ENCODE results near the gene SPATA33. TPM values are rescaled to one million over a fixed set of nuclear protein-coding genes. Genes with fewer than 3 reads are reported as not detected.
A peak's percentile ranks its signal among the peaks of the same experiment; 100 is the strongest.

SPATA33 gene
- total and polyA plus RNA-seq, 2 experiments from 2014 or later: 2.7 to 7.5 TPM

DNA sequence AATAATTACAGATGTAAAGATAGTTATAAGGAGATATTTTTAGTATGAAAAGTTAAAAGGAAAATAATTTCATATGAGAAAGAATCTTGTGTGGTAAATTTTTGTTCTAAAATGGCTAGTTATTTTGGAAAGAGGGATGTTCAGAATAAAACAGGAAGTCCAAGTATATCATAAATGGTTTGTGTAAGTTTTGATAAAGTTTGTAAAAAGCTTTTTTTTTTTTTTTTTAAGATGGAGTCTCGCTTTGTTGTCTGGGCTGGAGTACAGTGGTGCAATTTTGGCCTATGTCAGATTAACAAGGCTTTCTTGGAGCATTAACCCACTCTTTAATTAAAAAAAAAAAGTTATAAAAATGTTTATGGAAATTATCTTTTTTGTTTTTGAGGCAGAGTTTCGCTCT is 20.6 kb downstream of the SPATA33 start:
- Histone ChIP-seq H3K4me2 (ENCODE audit: unreplicated experiment) (no peak overlapping the region), H3K27me3 (replicated peaks; ENCODE audit: insufficient read depth) (no peaks in the 10 kb centered on the region), H2AFZ (no peak overlapping the region), H3F3A (ENCODE audit: insufficient read depth) (no peaks in the 10 kb centered on the region), H3K4me1 (ENCODE audit: insufficient read depth) (no peaks in the 10 kb centered on the region), H3K79me2 (ENCODE audit: insufficient read depth) (no peaks in the 10 kb centered on the region), H3K9me2 (ENCODE audit: insufficient read depth) (no peaks in the 10 kb centered on the region), H3K9me3 (ENCODE audit: low read depth) (no peaks in the 10 kb centered on the region), H3K36me3 (ENCODE audit: low read depth) (no peaks in the 10 kb centered on the region), H3K4me3 (no peak overlapping the region), H3K9ac (no peak overlapping the region), H3K27ac (no peak overlapping the region), H4K20me1 (ENCODE audit: insufficient read depth) (no peaks in the 10 kb centered on the region)
- in situ Hi-C loops (cut with MboI): no loop called here
- 89 to 93% methylated on average over 2 of the region's 2 CpGs for WGBS, 2 experiments (ENCODE audit: low coverage in 1 of 2, low lambda C conversion rate in 2 of 2, missing lambda C conversion rate in 2 of 2)
- DNase-seq: no peak
- no peak for TF ChIP-seq EZH2phosphoT487 (IDR thresholded peaks at IDR 0.05; ENCODE audit: insufficient read depth, low read depth)
- TF ChIP-seq EZH2 (IDR thresholded peaks at IDR 0.05; ENCODE audit: insufficient read depth, poor library complexity, severe bottlenecking): no peak

DNA sequence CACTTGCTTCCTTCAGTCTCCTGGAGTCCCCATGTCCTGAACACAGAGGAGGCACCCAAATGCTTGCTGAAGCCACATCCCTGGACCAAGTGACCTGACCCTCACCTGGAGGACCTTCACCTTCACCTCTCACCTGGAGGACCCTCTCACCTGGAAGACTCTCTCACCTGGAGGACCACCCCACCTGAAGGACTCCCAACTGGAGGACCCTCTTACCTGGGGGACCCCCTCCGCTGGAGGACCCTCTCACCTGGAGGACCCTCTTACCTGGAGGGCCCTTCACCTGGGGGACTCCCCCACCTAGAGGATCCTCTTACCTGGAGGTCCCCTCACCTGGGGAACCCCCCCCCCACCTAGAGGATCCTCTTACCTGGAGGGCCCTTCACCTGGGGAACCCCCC is 28.3 kb downstream of the SPATA33 start:
- in situ Hi-C loops (cut with MboI): no loop called here
- Histone ChIP-seq H3K4me2 (ENCODE audit: unreplicated experiment) (no peak overlapping the region), H3K4me1 (ENCODE audit: insufficient read depth) (peaks cover 4% of the 10 kb centered on the region), H3K9me3 (ENCODE audit: low read depth) (no peaks in the 10 kb centered on the region), H3K79me2 (ENCODE audit: insufficient read depth) (peaks cover 32% of the 10 kb centered on the region), H3K27ac (no peak overlapping the region), H3K36me3 (ENCODE audit: low read depth) (peaks cover 3% of the 10 kb centered on the region; the same call in 1 of the 2 replicates), H3K9ac (no peak overlapping the region), H3K9me2 (ENCODE audit: insufficient read depth) (no peaks in the 10 kb centered on the region), H3K27me3 (replicated peaks; ENCODE audit: insufficient read depth) (no peaks in the 10 kb centered on the region), H3F3A (ENCODE audit: insufficient read depth) (peaks cover 8% of the 10 kb centered on the region; the same call in 1 of the 2 replicates), H4K20me1 (ENCODE audit: insufficient read depth) (no peaks in the 10 kb centered on the region), H3K4me3 (peak overlapping the region; percentile 94; the same call in 1 of the 2 replicates), H2AFZ (no peak overlapping the region)
- no peak for TF ChIP-seq EZH2 (IDR thresholded peaks at IDR 0.05; ENCODE audit: insufficient read depth, poor library complexity, severe bottlenecking)
- WGBS, 2 experiments (ENCODE audit: low coverage in 1 of 2, low lambda C conversion rate in 2 of 2, missing lambda C conversion rate in 2 of 2): 80 to 100% methylated on average over 1 of the region's 1 CpG
- no peak for DNase-seq

DNA sequence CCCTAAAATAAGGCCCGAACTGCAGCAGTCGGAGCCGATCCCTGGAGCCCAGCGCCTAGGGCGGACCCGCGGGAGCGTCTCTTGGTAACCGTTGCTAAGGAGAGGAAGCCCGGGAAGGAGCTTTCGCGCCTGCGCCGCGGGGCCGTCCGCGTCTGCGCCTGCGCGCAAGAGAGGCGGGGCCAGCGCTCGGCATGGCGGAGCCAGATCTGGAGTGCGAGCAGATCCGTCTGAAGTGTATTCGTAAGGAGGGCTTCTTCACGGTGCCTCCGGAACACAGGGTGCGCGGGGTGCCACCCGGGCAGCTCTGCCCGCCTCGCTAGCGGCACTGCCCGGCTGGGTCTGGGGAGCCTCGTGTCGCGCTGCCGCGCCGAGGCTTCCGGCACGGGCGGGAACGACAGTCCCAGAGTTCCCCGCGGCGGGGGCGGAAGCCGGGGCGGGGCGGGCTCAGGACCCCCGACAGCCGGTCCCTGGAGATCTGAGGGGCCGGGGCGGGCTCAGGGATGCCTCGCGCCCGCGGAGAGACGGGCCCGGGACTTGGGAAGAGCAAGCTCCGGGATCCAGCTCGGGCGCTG is 29.0 kb downstream of the SPATA33 start, which contains the start of gene CDK10:
Gene CDK10, plus strand, starts transcription at position 170 of the 572 bp plus-strand sequence. Its CDS starts 22 bp downstream, at position 192.
- no peaks in the 10 kb centered on the region for H3K9me3 ChIP-seq (ENCODE audit: low read depth)
- peaks cover 32% of the 10 kb centered on the region for H3K79me2 ChIP-seq (ENCODE audit: insufficient read depth)
- H3F3A ChIP-seq (ENCODE audit: insufficient read depth): peaks cover 8% of the 10 kb centered on the region; the same call in 1 of the 2 replicates
- H3K9ac ChIP-seq: peak within 1 kb of the TSS; percentile 89
- in situ Hi-C loops (cut with MboI): no loop called here
- H3K27ac ChIP-seq: peak within 1 kb of the TSS; percentile 78
- no peaks in the 10 kb centered on the region for H3K27me3 ChIP-seq (replicated peaks; ENCODE audit: insufficient read depth)
- no peaks in the 10 kb centered on the region for H4K20me1 ChIP-seq (ENCODE audit: insufficient read depth)
- DNase-seq: peak; percentile 94
- peak within 1 kb of the TSS; percentile 97 for H3K4me2 ChIP-seq (ENCODE audit: unreplicated experiment)
- H3K4me3 ChIP-seq: peak within 1 kb of the TSS; percentile 94
- H3K36me3 ChIP-seq (ENCODE audit: low read depth): peaks cover 3% of the 10 kb centered on the region; the same call in 1 of the 2 replicates
- peak within 1 kb of the TSS; percentile 84 for H2AFZ ChIP-seq
- H3K9me2 ChIP-seq (ENCODE audit: insufficient read depth): no peaks in the 10 kb centered on the region
- TF ChIP-seq EZH2 (IDR thresholded peaks at IDR 0.05; ENCODE audit: insufficient read depth, poor library complexity, severe bottlenecking): no peak
- no peak for TF ChIP-seq EZH2phosphoT487 (IDR thresholded peaks at IDR 0.05; ENCODE audit: insufficient read depth, low read depth)
- WGBS, 2 experiments (ENCODE audit: low coverage in 1 of 2, low lambda C conversion rate in 2 of 2, missing lambda C conversion rate in 2 of 2): 1% methylated on average over 47 to 65 of the region's 67 CpGs
- H3K4me1 ChIP-seq (ENCODE audit: insufficient read depth): peaks cover 4% of the 10 kb centered on the region

DNA sequence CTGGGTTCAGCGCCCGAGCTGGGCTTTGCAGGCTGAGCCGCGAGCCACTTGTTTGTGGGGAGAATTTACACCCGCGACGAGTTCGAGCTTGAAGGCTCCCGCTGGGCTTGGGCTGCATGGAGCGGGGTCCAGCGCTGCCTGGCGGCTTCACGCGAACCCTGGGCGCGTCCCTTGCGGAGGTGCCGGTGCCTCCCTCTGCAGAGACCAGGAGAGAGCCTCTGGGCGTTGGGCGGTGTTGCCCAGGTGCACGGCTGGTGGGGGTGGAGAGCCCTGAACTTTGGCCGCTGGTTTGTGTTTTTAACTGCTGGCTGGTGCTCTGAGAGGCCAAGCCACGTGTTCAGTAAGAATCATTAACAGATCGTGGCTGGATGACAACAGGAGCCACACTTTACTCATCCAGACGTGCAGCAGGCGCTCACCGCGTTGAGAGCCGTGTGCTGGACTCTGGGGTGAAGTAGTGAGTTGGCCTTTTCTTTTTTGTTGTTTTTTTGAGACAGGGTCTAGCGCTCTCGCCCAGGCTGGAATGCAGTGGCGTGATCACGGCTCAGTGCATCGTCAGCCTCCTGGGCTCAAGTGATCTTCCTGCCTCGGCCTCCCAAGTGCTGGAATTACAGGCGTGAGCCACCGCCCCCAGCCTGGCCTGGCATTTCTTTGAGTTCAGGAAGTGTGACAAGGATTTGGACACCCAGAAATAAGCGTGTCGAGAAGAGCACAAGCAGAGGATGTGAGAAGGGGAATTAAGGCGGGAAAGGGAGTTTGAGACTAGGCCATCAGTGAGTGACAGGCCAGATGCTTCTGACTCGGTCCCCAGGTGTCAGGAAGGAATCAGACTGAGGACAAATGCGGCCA is 29.7 kb downstream of the SPATA33 start:
- Histone ChIP-seq H3K9me2 (ENCODE audit: insufficient read depth) (no peaks in the 10 kb centered on the region), H3K9ac (peak overlapping the region; percentile 89), H3K36me3 (ENCODE audit: low read depth) (peaks cover 3% of the 10 kb centered on the region; the same call in 1 of the 2 replicates), H2AFZ (peak overlapping the region; percentile 84), H3K79me2 (ENCODE audit: insufficient read depth) (peaks cover 32% of the 10 kb centered on the region), H3F3A (ENCODE audit: insufficient read depth) (peaks cover 8% of the 10 kb centered on the region; the same call in 1 of the 2 replicates), H4K20me1 (ENCODE audit: insufficient read depth) (no peaks in the 10 kb centered on the region), H3K9me3 (ENCODE audit: low read depth) (no peaks in the 10 kb centered on the region), H3K4me1 (ENCODE audit: insufficient read depth) (peaks cover 4% of the 10 kb centered on the region), H3K4me2 (ENCODE audit: unreplicated experiment) (peak overlapping the region; percentile 97), H3K4me3 (peak overlapping the region; percentile 94), H3K27ac (peak overlapping the region; percentile 78), H3K27me3 (replicated peaks; ENCODE audit: insufficient read depth) (no peaks in the 10 kb centered on the region)
- WGBS, 2 experiments (ENCODE audit: low coverage in 1 of 2, low lambda C conversion rate in 2 of 2, missing lambda C conversion rate in 2 of 2): 6 to 8% methylated on average over 42 of the region's 42 CpGs
- peak; percentile 84 for DNase-seq
- no peak for TF ChIP-seq EZH2 (IDR thresholded peaks at IDR 0.05; ENCODE audit: insufficient read depth, poor library complexity, severe bottlenecking)
- no peak for TF ChIP-seq EZH2phosphoT487 (IDR thresholded peaks at IDR 0.05; ENCODE audit: insufficient read depth, low read depth)
- in situ Hi-C loops (cut with MboI): no loop called here

Data from GM23248 (cell line).